Stimulated activated CD4-positive, alpha-beta T cell treated with anti-CD3 and anti-CD28 coated beads, Interleukin-12 subunit alpha, Interleukin-12 subunit beta, amount 100 ng/mL, for 24 hours (primary cell): ENCODE data around the gene CNDP2.

ENCODE experiments used
- DNase-seq, 2 experiments: peaks; one replicate each; pipeline ENCODE4 v3.0.0-alpha.2; 2020; ENCODE audit warnings: low read depth in 2 of 2

CNDP2 gene

DNA sequence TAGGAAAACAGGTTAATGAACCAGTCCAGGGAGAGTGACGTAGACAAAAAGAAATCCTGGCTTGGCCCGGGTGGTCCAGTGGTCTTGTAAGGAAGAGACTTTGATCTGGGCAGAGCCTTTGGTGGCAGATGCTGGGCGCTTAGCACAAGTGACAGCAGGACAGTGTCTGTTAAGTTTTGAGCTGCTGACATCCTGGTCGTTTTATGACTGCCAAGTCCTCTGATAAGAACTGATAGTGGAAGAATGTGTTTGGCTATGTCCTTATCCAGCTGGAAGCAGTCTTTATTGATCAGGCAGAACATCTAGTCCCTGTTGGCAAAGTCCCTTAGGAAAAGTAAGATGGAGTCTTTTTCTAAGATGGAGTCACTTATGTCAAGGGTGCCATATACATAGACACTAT is 74.1 kb downstream of the CNDP2 start:
- no peak for DNase-seq

DNA sequence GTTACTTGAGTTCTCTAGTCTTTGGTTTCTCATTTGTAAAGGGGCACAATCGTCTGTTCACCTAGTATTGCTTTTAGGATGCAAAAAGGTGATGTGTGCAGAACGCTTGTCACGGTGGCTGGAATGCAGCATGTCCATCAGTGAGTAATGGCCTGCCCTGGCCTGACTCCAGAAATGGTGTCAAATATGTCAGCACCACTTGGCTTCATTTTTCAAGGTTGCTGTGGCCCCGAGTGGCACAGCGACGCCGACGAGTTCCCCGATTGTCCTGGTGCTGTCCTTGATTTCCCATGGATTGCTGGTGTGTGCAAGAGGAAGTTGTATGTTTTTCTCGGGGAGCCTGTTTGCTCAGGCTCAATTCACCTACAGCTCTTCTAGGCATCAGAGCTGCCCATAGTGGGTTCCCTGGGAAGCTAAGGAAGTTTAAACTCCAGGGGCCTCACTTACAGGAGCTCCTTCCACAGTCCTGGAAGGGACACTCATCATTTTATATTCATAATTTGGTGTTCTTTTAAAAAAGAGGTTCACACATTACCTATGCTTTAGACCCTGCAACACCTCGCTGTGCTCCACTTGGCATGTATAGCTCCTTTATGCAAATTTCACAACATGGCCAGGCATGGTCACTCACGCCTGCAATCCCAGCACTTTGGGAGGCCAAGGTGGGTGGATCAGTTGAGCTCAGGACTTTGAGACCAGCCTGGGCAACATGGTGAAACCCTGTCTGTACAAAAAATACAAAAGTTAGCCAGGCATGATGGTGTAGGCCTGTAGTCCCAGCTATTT is 75.9 kb downstream of the CNDP2 start:
- no peak for DNase-seq

GRCh38 chr18:74573053-74573452 is 76.9 kb downstream of the CNDP2 start:
- DNase-seq, result no peak
